GM10248 (cell line): Measurements from ENCODE around the gene SLX4IP.

Experiments used
- CTCF ChIA-PET: fragments of 300-600 bp; sonication (Branson Sonifier 250); formaldehyde crosslinking; extraction: SDS; loops from one replicate; lab custom pipeline; 2021; ENCODE audit warnings: antibody characterized with exemption; lab: Yijun Ruan, JAX
- POLR2A ChIA-PET: fragments of 350-650 bp; sonication (Branson Sonifier 250); formaldehyde crosslinking; extraction: SDS; loops from one replicate; lab custom pipeline; 2020; ENCODE audit warnings: antibody characterized with exemption; lab: Yijun Ruan, JAX
- DNase-seq: peaks from one replicate; pipeline ENCODE4 v3.0.0; 2012; ENCODE audit errors: extremely low spot score
- TF ChIP-seq, protein P1 (sequence below): IDR thresholded peaks from 2 replicates; pipeline ENCODE4 v1.5.1; 2012; ENCODE audit warnings: mild to moderate bottlenecking, low read depth; ENCODE audit errors: extremely low read depth, missing control alignments, control extremely low read depth

The SLX4IP gene

DNA sequence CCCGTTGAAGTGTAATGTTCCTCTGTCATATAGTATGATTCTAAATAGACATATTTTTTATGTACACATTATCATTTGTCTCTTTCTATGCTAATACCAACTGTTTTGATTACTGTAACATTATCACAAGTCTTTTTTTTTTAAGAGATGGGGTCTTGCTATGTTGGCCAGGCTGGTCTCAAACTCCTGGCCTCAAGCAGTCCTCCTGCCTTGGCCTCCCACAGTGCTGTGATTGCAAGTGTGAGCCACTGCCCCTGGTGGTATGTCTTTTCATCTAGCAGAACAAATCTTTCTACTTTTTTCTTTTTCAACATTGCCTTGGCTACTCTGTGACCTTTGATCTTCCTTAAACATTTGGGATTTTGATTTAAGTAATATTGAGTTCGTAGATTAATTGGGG, 57.7 kb downstream of the SLX4IP start:
- POLR2A ChIA-PET: no interaction called here
- CTCF ChIA-PET: no interaction called here
- DNase-seq: no peak
- TF ChIP-seq, protein P1, sequence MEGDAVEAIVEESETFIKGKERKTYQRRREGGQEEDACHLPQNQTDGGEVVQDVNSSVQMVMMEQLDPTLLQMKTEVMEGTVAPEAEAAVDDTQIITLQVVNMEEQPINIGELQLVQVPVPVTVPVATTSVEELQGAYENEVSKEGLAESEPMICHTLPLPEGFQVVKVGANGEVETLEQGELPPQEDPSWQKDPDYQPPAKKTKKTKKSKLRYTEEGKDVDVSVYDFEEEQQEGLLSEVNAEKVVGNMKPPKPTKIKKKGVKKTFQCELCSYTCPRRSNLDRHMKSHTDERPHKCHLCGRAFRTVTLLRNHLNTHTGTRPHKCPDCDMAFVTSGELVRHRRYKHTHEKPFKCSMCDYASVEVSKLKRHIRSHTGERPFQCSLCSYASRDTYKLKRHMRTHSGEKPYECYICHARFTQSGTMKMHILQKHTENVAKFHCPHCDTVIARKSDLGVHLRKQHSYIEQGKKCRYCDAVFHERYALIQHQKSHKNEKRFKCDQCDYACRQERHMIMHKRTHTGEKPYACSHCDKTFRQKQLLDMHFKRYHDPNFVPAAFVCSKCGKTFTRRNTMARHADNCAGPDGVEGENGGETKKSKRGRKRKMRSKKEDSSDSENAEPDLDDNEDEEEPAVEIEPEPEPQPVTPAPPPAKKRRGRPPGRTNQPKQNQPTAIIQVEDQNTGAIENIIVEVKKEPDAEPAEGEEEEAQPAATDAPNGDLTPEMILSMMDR: no peak

DNA sequence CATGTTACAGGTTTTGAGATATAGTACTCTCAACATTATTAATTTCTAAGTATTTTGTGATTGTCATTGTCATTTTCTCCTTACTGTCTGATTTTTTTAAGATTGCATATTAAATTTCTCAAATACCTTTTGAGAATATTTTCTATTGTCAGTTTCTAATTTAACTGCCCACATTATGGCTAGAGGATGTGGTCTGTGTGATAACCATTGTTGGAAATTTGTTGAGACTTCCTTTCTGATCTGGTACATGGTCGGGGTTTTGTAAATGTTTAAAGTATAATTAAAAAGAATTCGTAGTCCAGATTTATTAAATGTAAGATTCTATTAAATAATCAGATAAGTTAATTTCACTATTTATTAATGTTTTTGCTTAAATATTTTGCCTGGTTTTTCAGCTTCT, 60.1 kb downstream of the SLX4IP start:
- CTCF ChIA-PET: interaction anchor here (1.0 to 1.8 kb wide), 3 partner anchors 8 to 19 kb away, joined by 3 to 7 read pairs (median 4); no protein-coding TSS in a partner anchor
- DNase-seq: no peak
- POLR2A ChIA-PET: no interaction called here
- TF ChIP-seq, protein P1: no peak

DNA sequence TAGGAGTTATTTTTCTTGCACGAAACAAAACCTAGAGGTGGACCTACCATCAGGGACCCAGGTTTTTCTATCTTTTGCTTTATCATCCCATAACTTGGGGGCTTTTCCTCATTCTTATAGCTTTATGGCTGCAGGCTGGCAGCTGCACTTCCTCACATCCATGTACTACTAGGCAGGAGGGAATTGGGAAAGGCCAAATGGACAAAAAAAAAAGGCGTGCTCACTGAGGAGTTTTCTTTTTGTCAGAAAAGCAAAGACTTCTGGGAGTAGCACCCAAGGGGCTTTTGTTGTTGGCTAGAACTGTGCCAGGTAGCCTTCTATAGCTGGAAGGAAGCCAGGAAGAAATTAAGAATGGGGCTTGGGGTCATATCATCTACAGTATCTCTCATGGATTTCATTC, 61.4 kb downstream of the SLX4IP start:
- no peak for DNase-seq
- CTCF ChIA-PET: interaction anchor here (0.9 to 1.7 kb wide), 3 partner anchors 15 to 28 kb away, joined by 3 to 4 read pairs (median 4); no protein-coding TSS in a partner anchor
- POLR2A ChIA-PET: no interaction called here
- TF ChIP-seq, protein P1: no peak

DNA sequence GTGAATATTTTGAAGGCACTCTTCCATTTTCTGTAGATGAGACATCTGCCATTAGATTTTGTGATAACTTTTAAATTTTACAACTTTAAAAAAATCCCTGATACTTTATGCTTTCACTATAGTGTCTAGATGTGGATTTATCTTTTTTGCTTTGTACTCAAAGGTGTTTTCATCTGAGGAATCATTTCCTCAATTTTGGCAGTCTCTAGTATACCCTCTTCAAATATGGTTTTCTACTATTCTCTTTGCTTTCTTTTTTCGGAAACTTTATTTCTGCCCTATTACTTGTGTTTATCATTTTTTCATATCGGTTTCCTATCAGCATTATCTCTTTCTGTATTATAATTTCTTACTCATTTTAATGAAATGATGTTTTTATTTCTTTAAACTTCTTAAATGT, 62.2 kb downstream of the SLX4IP start:
- POLR2A ChIA-PET: no interaction called here
- DNase-seq: no peak
- TF ChIP-seq, protein P1: no peak
- CTCF ChIA-PET: no interaction called here

DNA sequence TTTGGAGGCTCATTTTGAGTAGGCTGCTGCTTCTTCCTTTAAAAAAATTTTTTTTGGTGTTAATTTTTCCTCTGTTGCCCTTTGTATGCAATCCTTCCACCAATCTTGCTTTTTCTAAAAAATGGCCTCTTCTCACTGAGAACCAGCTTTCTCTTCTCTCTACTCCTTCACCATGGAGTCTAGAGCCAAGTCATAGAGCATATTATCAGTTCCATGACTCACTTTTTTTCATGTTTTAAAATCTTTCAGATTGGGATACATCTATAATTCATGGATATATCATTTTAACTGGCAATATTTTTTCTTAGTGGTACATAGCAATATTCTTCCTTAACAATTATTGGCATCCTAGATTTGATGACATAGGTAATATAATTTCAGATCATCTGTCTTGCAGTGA, 62.7 kb downstream of the SLX4IP start:
- CTCF ChIA-PET: interaction anchor here (2.3 kb wide), 1 partner anchor 22 kb away, joined by 11 read pairs; no protein-coding TSS in a partner anchor
- no peak for DNase-seq
- POLR2A ChIA-PET: no interaction called here
- TF ChIP-seq, protein P1: no peak

DNA sequence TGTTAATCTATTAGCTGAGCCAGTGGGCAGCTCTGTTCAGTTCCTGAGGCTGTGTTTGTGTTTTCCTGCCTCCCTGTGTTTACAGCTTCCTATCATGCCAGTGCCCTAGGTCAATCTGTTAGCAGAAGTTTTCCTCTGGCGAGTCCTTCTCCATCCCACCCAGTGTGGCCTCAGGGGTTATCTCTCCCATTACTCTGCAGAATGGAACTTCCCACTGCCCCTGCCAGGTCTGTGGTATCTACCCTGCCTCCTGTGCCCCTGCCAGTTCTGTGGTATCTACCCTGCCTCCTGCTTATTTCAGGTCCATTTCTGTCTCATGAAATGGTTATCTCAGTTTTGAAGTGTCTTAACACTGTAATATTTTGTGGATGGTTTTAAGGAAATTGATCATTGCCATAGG, 63.1 kb downstream of the SLX4IP start:
- TF ChIP-seq, protein P1: no peak
- ChIA-PET CTCF (interaction anchor here (1.8 to 2.3 kb wide), 2 partner anchors 18 to 22 kb away, joined by 5 to 11 read pairs; no protein-coding TSS in a partner anchor), POLR2A (no interaction called here)
- DNase-seq: no peak
